ENCODE results near the gene SREK1. TPM values are rescaled to one million over a fixed set of nuclear protein-coding genes. Genes with fewer than 3 reads are reported as not detected.

The SREK1 gene
- polyA plus RNA-seq, 2 of the 4 experiments (the other 2 are of a cell fraction): 47.6 to 87.1 TPM

- ChIA-PET CTCF (interaction anchor here (0.7 to 2.6 kb wide), 2 partner anchors 24 to 128 kb away, joined by 3 to 9 read pairs; no protein-coding TSS in a partner anchor), POLR2A (no interaction called here)
- Histone ChIP-seq H3K4me3 (no peak overlapping the region), H3K27ac (no peak overlapping the region), H3K4me2 (no peak overlapping the region), H3K4me1 (no peaks in the 10 kb centered on the region), H3K9me3 (no peaks in the 10 kb centered on the region)
- FAIRE-seq (no peak), DNase-seq (ENCODE audit: low read depth in 1 of 2, low spot score in 1 of 2) (no peak), ATAC-seq (no peak)
- WGBS (ENCODE audit: missing lambda C conversion rate): 89% methylated on average over 1 of the region's 1 CpG
- TF ChIP-seq JUNB (IDR thresholded peaks at IDR 0.05): no peak
- TF ChIP-seq, protein P1, sequence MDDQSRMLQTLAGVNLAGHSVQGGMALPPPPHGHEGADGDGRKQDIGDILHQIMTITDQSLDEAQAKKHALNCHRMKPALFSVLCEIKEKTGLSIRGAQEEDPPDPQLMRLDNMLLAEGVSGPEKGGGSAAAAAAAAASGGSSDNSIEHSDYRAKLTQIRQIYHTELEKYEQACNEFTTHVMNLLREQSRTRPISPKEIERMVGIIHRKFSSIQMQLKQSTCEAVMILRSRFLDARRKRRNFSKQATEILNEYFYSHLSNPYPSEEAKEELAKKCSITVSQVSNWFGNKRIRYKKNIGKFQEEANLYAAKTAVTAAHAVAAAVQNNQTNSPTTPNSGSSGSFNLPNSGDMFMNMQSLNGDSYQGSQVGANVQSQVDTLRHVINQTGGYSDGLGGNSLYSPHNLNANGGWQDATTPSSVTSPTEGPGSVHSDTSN (IDR thresholded peaks at IDR 0.05): no peak
Observed at GRCh38 chr5:66178799-66179198, 34.7 kb downstream of the SREK1 start.

GRCh38 chr5:66179297-66180051, 35.4 kb downstream of the SREK1 start:
- POLR2A ChIA-PET: no interaction called here
- no peak for DNase-seq (ENCODE audit: low read depth in 1 of 2, low spot score in 1 of 2)
- ATAC-seq: peak in 1 of 2 experiments; percentile 61; a peak in 2 of 6 replicates
- Histone ChIP-seq H3K4me2 (no peak overlapping the region), H3K9me3 (no peaks in the 10 kb centered on the region), H3K4me1 (no peaks in the 10 kb centered on the region), H3K27ac (no peak overlapping the region), H3K4me3 (no peak overlapping the region)
- 85% methylated on average over 1 of the region's 1 CpG for WGBS (ENCODE audit: missing lambda C conversion rate)
- TF ChIP-seq HOXA7 (CRISPR knock-in tag; IDR thresholded peaks at IDR 0.05) (no peak), TFCP2L1 (CRISPR knock-in tag; IDR thresholded peaks at IDR 0.05) (no peak)
- no peak for FAIRE-seq
- CTCF ChIA-PET: interaction anchor here (2.6 kb wide), 1 partner anchor 127 kb away, joined by 9 read pairs; no protein-coding TSS in a partner anchor

- H3K9me3 ChIP-seq: no peaks in the 10 kb centered on the region
- no peak overlapping the region for H3K27ac ChIP-seq
- no peaks in the 10 kb centered on the region for H3K4me1 ChIP-seq
- no peak for TF ChIP-seq HMGXB4 (CRISPR knock-in tag; IDR thresholded peaks at IDR 0.05; ENCODE audit: borderline replicate concordance)
- CTCF ChIA-PET: interaction anchor here (0.8 to 1.0 kb wide), 3 partner anchors 8 to 126 kb away, joined by 3 read pairs; no protein-coding TSS in a partner anchor
- ATAC-seq (no peak), FAIRE-seq (peak; percentile 36), DNase-seq (ENCODE audit: low read depth in 1 of 2, low spot score in 1 of 2) (no peak)
- no peak overlapping the region for H3K4me3 ChIP-seq
- POLR2A ChIA-PET: no interaction called here
- 89% methylated on average over 3 of the region's 3 CpGs for WGBS (ENCODE audit: missing lambda C conversion rate)
- H3K4me2 ChIP-seq: no peak overlapping the region
Observed at GRCh38 chr5:66180282-66181155, 36.4 kb downstream of the SREK1 start.

DNA sequence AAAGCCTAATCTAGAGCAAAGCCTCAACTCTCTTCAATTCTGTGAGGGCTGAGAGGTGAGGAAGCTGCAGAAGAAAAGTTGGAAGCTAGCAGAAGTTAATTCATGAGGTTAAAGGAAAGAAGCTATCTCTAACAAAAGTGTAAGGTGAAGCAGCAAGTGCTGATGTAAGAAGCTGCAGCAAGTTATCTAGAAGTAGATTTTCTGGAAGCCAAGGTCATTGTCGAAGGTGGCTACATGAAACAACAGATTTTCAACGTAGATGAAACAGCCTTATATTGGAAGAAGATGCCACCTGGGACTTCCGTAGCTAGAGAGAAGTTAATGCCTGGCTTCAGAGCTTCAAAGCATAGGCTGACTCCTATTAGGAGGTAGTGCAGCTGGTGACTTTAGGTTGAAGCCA, 42.0 kb downstream of the SREK1 start:
- Histone ChIP-seq H3K9me3 (no peaks in the 10 kb centered on the region), H3K27ac (no peak overlapping the region), H3K4me2 (no peak overlapping the region), H3K4me1 (no peaks in the 10 kb centered on the region), H3K4me3 (no peak overlapping the region)
- ATAC-seq: peak; percentile 29 to 47; a peak in 4 of 6 replicates
- no peak for FAIRE-seq
- ChIA-PET POLR2A (interaction anchor here (1.0 kb wide), 1 partner anchor 15 kb away, joined by 3 read pairs; no protein-coding TSS in a partner anchor), CTCF (interaction anchor here (0.6 to 2.4 kb wide), 4 partner anchors 12 to 392 kb away, joined by 3 to 7 read pairs (median 4); no protein-coding TSS in a partner anchor)
- WGBS (ENCODE audit: missing lambda C conversion rate): 91% methylated on average over 3 of the region's 3 CpGs
- DNase-seq (ENCODE audit: low read depth in 1 of 2, low spot score in 1 of 2): no peak
- TF ChIP-seq GATA3 (IDR thresholded peaks at IDR 0.05; ENCODE audit: borderline replicate concordance) (no peak), SMC3 (IDR thresholded peaks at IDR 0.05) (no peak), JUN (IDR thresholded peaks at IDR 0.05) (no peak), FOSB (CRISPR knock-in tag; IDR thresholded peaks at IDR 0.05) (no peak), BCL3 (IDR thresholded peaks at IDR 0.05) (no peak), RAD21 (conservative IDR thresholded peaks at IDR 0.05 in 1 of 2, IDR thresholded peaks at IDR 0.05 in 1 of 2) (no peak), BHLHE40 (IDR thresholded peaks at IDR 0.05; ENCODE audit: low read depth, low read length) (no peak), TP53 (CRISPR knock-in tag; IDR thresholded peaks at IDR 0.05) (no peak), HOXA7 (CRISPR knock-in tag; IDR thresholded peaks at IDR 0.05) (no peak), FOXS1 (CRISPR knock-in tag; IDR thresholded peaks at IDR 0.05) (no peak), CBX2 (IDR thresholded peaks at IDR 0.05; ENCODE audit: borderline replicate concordance, low read depth) (no peak), EHF (CRISPR knock-in tag; IDR thresholded peaks at IDR 0.05) (no peak), NPAS2 (CRISPR knock-in tag; IDR thresholded peaks at IDR 0.05; ENCODE audit: borderline replicate concordance) (no peak), PHF8 (IDR thresholded peaks at IDR 0.05; ENCODE audit: borderline replicate concordance, low read depth) (no peak)
- TF ChIP-seq, protein P2, sequence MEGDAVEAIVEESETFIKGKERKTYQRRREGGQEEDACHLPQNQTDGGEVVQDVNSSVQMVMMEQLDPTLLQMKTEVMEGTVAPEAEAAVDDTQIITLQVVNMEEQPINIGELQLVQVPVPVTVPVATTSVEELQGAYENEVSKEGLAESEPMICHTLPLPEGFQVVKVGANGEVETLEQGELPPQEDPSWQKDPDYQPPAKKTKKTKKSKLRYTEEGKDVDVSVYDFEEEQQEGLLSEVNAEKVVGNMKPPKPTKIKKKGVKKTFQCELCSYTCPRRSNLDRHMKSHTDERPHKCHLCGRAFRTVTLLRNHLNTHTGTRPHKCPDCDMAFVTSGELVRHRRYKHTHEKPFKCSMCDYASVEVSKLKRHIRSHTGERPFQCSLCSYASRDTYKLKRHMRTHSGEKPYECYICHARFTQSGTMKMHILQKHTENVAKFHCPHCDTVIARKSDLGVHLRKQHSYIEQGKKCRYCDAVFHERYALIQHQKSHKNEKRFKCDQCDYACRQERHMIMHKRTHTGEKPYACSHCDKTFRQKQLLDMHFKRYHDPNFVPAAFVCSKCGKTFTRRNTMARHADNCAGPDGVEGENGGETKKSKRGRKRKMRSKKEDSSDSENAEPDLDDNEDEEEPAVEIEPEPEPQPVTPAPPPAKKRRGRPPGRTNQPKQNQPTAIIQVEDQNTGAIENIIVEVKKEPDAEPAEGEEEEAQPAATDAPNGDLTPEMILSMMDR (IDR thresholded peaks at IDR 0.05): no peak
- TF ChIP-seq, protein P3, sequence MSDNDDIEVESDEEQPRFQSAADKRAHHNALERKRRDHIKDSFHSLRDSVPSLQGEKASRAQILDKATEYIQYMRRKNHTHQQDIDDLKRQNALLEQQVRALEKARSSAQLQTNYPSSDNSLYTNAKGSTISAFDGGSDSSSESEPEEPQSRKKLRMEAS (IDR thresholded peaks at IDR 0.05): no peak
